Lower leg skin (tissue), 4 donors: ENCODE results near the gene TSSC4. TPM values are rescaled to one million over a fixed set of nuclear protein-coding genes. Genes with fewer than 3 reads are reported as not detected.

ENCODE experiments used
- DNase-seq, 2 donors: peaks; one replicate each; pipeline ENCODE4 v3.0.0-alpha.2; 2019; ENCODE audit warnings: low spot score in 2 of 2
- H3K4me3 ChIP-seq: fragments of 200-600 bp; sonication (generic); 2 replicates; pipeline ENCODE4 v1.5.1; 2017; ENCODE audit warnings: mild to moderate bottlenecking, low read depth; ENCODE audit not compliant: poor library complexity, severe bottlenecking
- CTCF ChIP-seq, 3 donors: fragments of 450-650 bp; IDR thresholded peaks; one replicate each; pipeline ENCODE4 v1.5.1; 2016; ENCODE audit warnings: antibody characterized with exemption in 3 of 3, mild to moderate bottlenecking in 3 of 3, moderate library complexity in 2 of 3
- POLR2A ChIP-seq, 2 donors: fragments of 450-650 bp; IDR thresholded peaks; one replicate each; pipeline ENCODE4 v1.6.1; 2016 to 2017; ENCODE audit warnings: antibody characterized with exemption in 2 of 2, mild to moderate bottlenecking in 1 of 2, moderate library complexity in 1 of 2
- WGBS, 2 donors: methylation state at CpG; one replicate each; pipeline ENCODE4 v1.1.5; 2018; 5-methylcytosine and 5-hydroxymethylcytosine counted together
- intact Hi-C: fragments of 100-400 bp; cut with DNase I; formaldehyde crosslinking; loops from one replicate; pipeline ENCODE4 v1.15.0; 2023; ENCODE audit warnings: low total_unique reads
- total RNA-seq, 4 donors: library from RNA; depleted of rRNA; stranded (reverse); fragments of >200 nt; gene quantifications; one replicate each; pipeline ENCODE4 v1.1.0, GENCODE V29; 2016

Gene TSSC4
- total RNA-seq, 4 donors from 2014 or later: 45.6 to 58.7 (median 55.8) TPM

GRCh38 chr11:2436013-2436520 lies 35.5 kb downstream of the TSSC4 start:
- no peak for DNase-seq
- no peak overlapping the region for H3K4me3 ChIP-seq
- no peak for TF ChIP-seq POLR2A (IDR thresholded peaks at IDR 0.05)
- TF ChIP-seq CTCF (IDR thresholded peaks at IDR 0.05): no peak
- WGBS, 2 donors: 75 to 85% methylated on average over 8 to 10 of the region's 10 CpGs
- intact Hi-C loops: no loop called here

- DNase-seq: no peak
- intact Hi-C loops: no loop called here
- TF ChIP-seq CTCF (IDR thresholded peaks at IDR 0.05) (no peak), POLR2A (IDR thresholded peaks at IDR 0.05) (no peak)
- 85 to 88% methylated on average over 9 to 12 of the region's 13 CpGs for WGBS, 2 donors
- no peak overlapping the region for H3K4me3 ChIP-seq
Observed at GRCh38 chr11:2436521-2437031, 36.0 kb downstream of the TSSC4 start.

- TF ChIP-seq CTCF (IDR thresholded peaks at IDR 0.05) (no peak), POLR2A (IDR thresholded peaks at IDR 0.05) (no peak)
- WGBS, 2 donors: 77 to 86% methylated on average over 4 of the region's 4 CpGs
- no peak for DNase-seq
- intact Hi-C loops: no loop called here
- H3K4me3 ChIP-seq: no peak overlapping the region
Observed at GRCh38 chr11:2437516-2437915, 37.0 kb downstream of the TSSC4 start.

GRCh38 chr11:2439820-2440219 lies 39.3 kb downstream of the TSSC4 start:
- intact Hi-C loops: no loop called here
- no peak for DNase-seq
- TF ChIP-seq CTCF (IDR thresholded peaks at IDR 0.05) (no peak), POLR2A (IDR thresholded peaks at IDR 0.05) (no peak)
- 84 to 92% methylated on average over 3 of the region's 3 CpGs for WGBS, 2 donors
- H3K4me3 ChIP-seq: no peak overlapping the region

- 66 to 72% methylated on average over 8 of the region's 8 CpGs for WGBS, 2 donors
- no peak for TF ChIP-seq POLR2A (IDR thresholded peaks at IDR 0.05)
- no peak for TF ChIP-seq CTCF (IDR thresholded peaks at IDR 0.05)
- intact Hi-C loops: no loop called here
- DNase-seq: no peak
- H3K4me3 ChIP-seq: no peak overlapping the region
Observed at GRCh38 chr11:2440646-2441045, 40.1 kb downstream of the TSSC4 start.

- no peak for DNase-seq
- TF ChIP-seq POLR2A (IDR thresholded peaks at IDR 0.05) (no peak), CTCF (IDR thresholded peaks at IDR 0.05) (no peak)
- H3K4me3 ChIP-seq: no peak overlapping the region
- intact Hi-C loops: no loop called here
- 61 to 76% methylated on average over 3 to 4 of the region's 4 CpGs for WGBS, 2 donors
Observed at GRCh38 chr11:2441171-2441570, 40.6 kb downstream of the TSSC4 start.
